ENCODE results near the gene CD177.

- TF ChIP-seq CTCF (IDR thresholded peaks at IDR 0.05; ENCODE audit: insufficient read depth, low read length, poor library complexity, severe bottlenecking) (no peak), EZH2phosphoT487 (conservative IDR thresholded peaks at IDR 0.05; ENCODE audit: low read length) (no peak)
Measured at GRCh38 chr19:43367822-43368221, 14.3 kb downstream of the CD177 start.
